GM11168 (cell line): ENCODE data around the gene THAP4.

Experiments used
- in situ Hi-C: fragments of 300-500 bp; cut with MboI; formaldehyde crosslinking; loops from one replicate; pipeline ENCODE4 v1.12.0; 2022; ENCODE audit warnings: low sequenced_read_pairs; ENCODE audit not compliant: unreplicated experiment

The THAP4 gene

GRCh38 chr2:241553512-241553830, 83.5 kb downstream of the THAP4 start:
- in situ Hi-C loops, result no loop called here

DNA sequence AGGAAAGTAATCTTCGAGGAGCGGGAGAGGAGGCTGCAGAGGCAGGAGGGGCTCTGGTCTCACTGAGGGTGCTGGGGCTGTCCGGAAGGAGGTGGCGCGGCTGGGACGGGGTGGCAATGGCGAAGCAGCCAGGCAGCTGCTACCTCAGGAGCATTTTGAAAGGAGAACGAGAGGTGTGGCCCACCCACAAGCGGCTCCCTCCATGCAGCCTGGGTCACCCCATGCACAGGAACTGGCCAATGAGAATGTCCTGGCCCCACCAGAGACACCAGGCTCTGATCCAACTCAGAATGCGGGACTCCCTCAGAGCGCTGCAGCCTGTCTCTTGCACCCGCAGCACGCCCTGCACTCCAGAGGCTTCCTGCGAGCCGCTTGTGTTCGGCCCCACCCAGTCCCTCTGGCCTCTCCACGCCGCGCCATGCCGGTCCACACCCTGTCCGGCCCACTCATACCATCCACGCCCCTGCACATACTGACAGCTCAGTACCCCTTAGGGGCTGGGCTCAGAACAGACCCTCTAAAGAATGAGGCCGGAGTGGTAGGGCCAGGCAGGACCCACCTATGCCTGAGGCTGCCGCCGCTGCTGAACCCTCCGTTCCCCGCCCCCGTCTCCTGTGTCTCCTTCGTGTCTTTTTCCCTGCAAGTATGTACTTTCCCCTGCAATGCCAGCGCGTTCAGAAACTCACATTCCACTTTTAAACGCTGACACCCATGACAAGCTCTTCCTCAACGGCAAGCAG, 84.8 kb downstream of the THAP4 start:
- in situ Hi-C loops, result no loop called here

GRCh38 chr2:241551599-241551997, 85.4 kb downstream of the THAP4 start:
- in situ Hi-C loops, result no loop called here

DNA sequence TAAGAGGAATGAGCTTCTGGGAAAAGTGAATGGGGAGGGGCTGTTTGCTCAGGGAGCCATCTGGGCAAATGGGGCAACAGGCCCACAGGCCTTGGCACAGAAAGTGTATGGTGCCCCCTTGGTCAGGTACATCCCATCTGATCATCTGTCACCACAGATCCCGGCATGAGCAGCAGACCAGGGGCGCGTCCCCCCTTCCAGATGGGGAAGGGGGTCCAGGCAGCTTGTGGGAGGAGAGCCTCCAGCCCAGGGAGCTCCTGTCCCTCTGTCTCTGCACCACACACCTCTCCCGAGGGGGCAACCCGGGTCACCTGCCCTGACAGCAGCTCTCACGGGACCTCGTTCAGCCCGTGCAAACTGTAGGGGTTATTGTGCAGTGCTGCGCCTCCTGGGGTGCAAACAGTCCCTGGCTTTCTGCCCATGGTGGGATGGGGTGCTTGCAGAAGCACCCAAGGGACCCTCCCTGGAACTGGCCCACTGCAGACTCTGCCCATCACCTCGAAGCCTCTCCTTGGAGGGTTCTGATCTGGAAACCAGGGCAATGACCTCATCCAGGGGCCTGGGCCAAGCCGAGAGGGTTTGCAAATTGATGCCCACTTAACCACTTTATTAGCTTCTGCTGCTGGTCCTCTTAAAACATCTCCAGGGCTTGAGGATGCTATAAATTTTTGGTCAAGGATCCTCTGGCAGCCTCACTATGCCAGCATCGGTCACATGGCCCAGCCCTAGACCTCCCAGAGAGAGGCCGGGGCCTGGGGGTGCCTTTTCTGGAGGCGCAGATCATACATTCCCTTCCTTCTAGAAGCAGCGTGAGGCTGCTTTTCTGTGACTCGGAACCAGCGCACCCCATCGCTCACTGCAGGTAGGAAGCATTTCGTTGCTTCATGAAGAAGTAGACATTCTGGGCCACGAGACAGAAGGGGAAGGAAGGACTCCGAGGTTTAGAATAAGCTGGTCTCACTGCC, 86.1 kb downstream of the THAP4 start:
- in situ Hi-C loops, result no loop called here

DNA sequence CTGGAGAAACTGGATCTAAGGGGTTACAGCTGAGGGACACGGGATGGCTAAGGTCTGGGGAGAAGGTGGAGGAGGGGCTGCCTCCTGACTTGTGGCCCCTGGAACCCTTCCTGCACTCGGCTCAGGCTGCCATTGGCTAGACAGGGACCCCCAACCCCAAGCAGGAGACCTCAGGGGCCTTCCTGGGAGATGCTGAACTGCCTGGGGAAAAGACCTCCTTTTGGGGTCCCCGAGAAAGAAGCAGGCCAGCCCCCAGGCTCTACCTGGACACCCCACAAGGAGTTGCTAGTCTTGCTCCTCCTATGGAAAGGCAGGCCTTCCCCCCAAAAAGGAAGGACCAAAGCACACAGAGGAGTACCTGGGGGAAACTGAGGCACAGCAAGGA, 88.5 kb downstream of the THAP4 start:
- in situ Hi-C loops, result no loop called here

- in situ Hi-C loops, result no loop called here
These were observed 89.0 kb downstream of the THAP4 start for GRCh38 chr2:241547781-241548450.

DNA sequence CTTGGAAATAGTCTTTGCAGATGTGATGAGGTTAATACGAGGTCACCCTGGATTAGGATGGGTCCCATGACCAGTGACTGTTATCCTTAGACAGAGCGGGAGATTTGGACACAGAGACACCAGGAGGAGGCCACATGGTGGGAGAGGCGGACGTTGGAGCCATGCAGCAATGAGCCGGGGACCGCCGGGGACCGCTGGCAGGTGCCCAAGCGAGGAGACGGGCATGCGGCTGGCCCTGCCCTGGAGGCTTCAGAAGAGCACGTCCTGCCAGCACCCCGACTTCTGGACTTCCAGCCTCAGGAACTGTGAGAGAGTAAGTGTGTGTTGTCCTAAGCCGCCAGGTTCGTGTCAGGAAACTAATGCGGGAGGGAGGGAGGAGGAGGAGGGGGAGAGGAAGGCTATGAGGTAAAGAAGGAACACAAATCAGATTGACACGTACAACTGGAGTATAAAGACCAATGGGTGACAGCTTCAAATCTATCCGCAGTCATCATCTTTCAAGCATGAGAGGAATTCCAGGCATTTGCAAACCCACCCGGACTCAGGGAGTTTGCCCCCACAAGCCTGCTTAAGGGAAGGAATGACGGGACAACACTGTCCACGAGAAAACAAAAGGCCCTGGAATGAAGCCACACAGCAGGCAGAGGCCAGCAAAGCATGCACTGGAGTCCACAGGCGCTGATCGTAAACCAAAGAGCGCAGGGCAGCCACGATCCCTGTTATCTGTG, 90.0 kb downstream of the THAP4 start:
- in situ Hi-C loops, result no loop called here

GRCh38 chr2:241545523-241546473, 91.2 kb downstream of the THAP4 start:
- in situ Hi-C loops, result no loop called here

DNA sequence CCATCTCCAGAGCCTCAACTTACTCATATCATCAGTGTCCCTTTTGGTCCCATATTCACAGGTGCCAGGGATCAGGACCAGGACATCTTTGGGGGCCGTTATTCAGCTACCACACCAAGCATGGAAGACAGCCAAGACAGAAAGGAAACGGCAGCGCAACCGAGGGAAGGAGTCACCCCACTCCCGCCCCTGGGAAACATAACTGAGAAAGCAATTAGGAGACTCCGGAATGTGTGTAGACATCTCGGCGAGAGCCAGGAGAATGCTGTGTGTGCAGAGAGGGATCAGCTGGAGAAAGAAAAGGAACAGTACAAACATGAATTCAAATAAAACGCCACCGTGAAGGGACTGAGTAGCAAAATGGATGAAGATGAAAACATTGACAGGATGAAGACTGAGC, 91.9 kb downstream of the THAP4 start:
- in situ Hi-C loops, result no loop called here

GRCh38 chr2:241542278-241542605, 94.7 kb downstream of the THAP4 start:
- in situ Hi-C loops, result no loop called here

- in situ Hi-C loops, result no loop called here
These were observed 95.2 kb downstream of the THAP4 start for GRCh38 chr2:241541564-241542277.

DNA sequence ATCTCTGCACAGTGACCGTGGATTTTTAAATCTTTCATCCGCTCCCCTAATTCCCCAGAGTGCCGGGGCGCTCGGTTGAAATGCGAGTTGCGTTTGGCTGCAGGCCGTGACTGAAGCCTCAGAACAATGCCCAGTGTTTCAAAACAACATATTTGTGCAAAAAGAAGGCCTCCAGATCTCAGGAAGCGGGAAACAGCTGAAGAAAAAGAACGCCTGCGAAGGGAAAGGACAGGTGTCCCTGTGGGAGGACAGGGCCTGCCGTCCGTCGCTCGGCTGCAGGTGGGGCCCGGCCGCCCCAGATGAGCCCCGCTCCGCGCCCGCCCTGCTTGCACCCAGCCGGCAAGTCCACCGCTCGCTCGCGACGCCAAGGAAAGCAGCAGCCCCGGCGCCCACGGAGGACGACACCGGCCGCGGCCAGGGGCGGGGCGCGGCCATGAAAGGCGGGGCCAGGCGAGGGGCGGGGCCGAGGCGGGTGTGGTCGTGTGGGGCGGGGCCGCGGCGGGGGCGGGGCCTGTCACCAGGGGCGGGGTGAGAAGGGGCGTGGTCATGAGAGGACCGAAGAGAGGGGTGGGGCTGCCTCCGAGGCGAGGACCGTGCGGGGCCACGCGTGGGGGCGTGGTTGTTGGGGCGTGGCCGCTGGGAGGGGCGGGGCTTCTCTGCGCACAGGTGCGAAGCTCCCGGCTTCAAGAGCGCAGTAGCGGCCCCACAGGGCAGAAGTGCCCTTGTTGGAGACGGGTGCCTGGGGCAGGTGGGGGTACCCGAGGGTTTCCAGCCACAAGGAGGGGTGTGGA, 96.0 kb downstream of the THAP4 start:
- in situ Hi-C loops, result no loop called here

GRCh38 chr2:241540401-241540770, 96.6 kb downstream of the THAP4 start:
- in situ Hi-C loops, result no loop called here

DNA sequence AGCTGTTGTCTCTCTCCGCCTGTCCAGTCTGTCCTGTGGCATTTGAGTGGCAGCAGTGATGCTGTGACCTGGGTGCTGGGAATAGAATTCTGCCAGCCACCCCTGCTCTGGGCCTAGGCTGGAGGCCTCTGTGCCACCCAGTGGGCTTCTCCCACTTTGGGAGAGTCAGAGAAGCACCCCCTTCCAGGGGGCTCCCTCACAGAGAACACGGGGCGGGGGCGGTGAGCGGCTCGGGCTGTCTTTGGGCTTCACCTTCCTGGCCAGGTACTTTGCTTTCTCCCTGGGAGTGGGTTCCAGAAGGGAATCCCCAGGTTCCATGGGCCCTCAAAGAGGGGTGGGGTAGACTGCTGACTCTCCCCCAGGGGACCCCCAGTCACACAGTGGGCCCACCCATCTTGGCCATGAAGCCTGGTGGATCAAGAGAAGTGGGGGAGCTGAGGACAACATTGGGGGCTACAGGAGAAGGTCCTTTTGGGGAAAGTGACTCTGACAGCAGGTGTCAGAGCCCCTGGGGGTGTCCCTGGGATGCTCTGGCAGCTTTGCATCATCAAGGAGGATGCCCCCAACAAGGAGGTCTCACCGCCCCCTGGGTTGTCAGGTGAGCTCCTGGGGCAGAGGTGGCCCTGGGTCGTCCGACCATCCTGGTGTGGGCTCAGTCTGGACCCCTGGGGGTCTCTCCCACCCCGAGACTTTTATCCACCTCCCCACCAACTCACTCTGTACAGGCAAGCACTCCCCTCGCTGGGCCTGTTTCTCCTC, 97.2 kb downstream of the THAP4 start:
- in situ Hi-C loops, result no loop called here

GRCh38 chr2:241538838-241539615, 97.9 kb downstream of the THAP4 start:
- in situ Hi-C loops, result no loop called here

DNA sequence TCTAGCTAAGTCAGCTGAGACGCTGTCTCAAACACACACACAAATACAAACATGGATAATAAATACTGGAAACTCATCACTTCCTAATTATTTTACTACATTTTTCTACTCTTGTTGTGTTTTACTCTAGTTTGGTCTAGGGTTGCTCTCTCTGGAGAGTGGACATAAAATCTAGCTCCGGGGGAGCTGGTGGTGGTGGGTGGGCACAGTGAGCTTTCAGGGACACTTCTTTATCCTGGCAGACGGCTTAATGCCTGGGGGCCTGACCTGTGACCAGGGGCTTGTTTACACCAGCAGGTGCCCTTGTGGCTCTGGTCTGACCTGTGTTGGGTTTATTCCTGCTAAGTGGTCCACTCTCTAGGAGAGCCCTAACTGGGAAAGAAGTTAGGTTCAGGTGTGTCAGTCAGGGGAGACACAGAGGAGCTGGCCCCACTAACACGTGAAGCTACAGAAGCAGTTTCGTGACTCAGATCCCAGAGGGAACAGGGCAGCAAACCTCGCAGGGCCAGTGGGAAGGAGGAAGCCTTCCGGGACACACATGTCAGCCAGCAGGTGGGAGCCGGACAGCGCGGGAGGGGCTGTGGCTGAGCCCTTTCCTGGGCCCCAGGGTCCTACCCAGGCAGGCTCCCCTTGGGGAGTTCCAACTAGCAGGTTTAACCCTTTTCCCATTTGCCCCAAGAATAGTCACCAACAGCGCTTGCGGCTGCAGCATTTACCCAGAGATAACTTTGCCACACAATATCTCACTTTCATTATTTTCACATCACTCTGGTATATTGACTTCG, 100.9 kb downstream of the THAP4 start:
- in situ Hi-C loops, result no loop called here
